ENCODE results near the gene ABCA4.

The ABCA4 gene

DNA sequence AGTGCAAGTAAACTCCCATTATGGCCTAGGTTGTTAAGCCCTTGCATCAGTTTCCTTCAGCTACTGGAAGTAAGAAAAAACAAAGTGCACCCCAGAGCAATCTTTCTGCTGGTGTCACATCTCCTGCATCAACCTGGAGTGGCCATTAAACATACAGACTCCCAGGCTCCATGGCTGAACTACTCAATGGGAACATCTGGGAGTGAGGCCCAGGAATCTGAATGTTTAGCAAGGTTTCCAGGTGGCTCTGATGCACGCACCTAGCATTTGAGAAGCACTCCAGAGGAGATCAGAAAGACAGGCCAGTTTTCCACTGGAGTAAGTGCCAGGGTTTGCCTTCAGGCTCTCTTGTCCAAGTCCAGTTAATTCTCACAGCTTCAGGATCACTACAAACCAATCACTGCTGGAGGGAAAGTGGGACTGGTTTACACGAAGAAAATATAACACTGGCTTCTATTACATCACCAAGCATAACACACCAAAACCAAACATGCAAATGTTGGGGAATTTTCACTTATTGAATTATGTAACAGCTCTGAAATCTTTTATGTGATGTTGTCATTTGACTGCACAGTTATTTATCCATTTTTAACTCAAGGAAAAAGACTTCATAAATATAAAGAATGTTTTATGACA is 22.3 kb upstream of the ABCA4 start:
- TF ChIP-seq ZBTB7A (IDR thresholded peaks at IDR 0.05; ENCODE audit: low read depth) (no peak), FOXM1 (IDR thresholded peaks at IDR 0.05; ENCODE audit: borderline replicate concordance, low read depth) (no peak), YY1 (IDR thresholded peaks at IDR 0.05; ENCODE audit: low read depth) (no peak), EGR1 (IDR thresholded peaks at IDR 0.05) (no peak), RAD21 (IDR thresholded peaks at IDR 0.05; ENCODE audit: low read depth) (no peak), NFIC (IDR thresholded peaks at IDR 0.05) (no peak), EP300 (IDR thresholded peaks at IDR 0.05; ENCODE audit: borderline replicate concordance) (no peak), TEAD4 (IDR thresholded peaks at IDR 0.05) (no peak), TAF1 (IDR thresholded peaks at IDR 0.05; ENCODE audit: low read depth) (no peak), CREB1 (IDR thresholded peaks at IDR 0.05; ENCODE audit: low read depth) (no peak), CEBPB (IDR thresholded peaks at IDR 0.05) (no peak), TCF12 (IDR thresholded peaks at IDR 0.05; ENCODE audit: low read depth) (no peak)
- TF ChIP-seq, protein P1, sequence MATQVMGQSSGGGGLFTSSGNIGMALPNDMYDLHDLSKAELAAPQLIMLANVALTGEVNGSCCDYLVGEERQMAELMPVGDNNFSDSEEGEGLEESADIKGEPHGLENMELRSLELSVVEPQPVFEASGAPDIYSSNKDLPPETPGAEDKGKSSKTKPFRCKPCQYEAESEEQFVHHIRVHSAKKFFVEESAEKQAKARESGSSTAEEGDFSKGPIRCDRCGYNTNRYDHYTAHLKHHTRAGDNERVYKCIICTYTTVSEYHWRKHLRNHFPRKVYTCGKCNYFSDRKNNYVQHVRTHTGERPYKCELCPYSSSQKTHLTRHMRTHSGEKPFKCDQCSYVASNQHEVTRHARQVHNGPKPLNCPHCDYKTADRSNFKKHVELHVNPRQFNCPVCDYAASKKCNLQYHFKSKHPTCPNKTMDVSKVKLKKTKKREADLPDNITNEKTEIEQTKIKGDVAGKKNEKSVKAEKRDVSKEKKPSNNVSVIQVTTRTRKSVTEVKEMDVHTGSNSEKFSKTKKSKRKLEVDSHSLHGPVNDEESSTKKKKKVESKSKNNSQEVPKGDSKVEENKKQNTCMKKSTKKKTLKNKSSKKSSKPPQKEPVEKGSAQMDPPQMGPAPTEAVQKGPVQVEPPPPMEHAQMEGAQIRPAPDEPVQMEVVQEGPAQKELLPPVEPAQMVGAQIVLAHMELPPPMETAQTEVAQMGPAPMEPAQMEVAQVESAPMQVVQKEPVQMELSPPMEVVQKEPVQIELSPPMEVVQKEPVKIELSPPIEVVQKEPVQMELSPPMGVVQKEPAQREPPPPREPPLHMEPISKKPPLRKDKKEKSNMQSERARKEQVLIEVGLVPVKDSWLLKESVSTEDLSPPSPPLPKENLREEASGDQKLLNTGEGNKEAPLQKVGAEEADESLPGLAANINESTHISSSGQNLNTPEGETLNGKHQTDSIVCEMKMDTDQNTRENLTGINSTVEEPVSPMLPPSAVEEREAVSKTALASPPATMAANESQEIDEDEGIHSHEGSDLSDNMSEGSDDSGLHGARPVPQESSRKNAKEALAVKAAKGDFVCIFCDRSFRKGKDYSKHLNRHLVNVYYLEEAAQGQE (IDR thresholded peaks at IDR 0.05; ENCODE audit: low read depth): no peak
- TF ChIP-seq, protein P2, sequence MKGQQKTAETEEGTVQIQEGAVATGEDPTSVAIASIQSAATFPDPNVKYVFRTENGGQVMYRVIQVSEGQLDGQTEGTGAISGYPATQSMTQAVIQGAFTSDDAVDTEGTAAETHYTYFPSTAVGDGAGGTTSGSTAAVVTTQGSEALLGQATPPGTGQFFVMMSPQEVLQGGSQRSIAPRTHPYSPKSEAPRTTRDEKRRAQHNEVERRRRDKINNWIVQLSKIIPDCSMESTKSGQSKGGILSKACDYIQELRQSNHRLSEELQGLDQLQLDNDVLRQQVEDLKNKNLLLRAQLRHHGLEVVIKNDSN (IDR thresholded peaks at IDR 0.05): no peak
- TF ChIP-seq, protein P3, sequence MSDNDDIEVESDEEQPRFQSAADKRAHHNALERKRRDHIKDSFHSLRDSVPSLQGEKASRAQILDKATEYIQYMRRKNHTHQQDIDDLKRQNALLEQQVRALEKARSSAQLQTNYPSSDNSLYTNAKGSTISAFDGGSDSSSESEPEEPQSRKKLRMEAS (IDR thresholded peaks at IDR 0.05): no peak

DNA sequence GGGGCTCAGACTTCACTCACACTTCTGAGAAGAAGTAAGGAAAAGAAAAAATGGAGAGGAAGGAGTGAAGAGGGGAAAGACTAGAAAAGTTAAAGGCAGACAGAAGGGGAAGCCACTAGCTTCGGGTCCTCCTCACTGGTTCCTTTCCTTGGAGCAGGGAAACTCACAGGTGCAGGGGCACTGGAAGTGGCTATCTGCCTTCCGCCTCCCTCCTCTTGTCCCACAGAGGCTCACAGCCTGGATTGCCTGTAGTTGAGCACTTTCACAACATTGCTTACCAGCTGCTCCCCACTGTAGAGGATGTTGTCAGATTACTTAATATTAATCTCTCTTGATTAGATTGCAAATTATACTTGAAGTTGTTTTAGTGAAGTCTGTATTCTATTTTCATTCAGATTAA is 21.6 kb upstream of the ABCA4 start:
- TF ChIP-seq NFIC (IDR thresholded peaks at IDR 0.05): no peak

DNA sequence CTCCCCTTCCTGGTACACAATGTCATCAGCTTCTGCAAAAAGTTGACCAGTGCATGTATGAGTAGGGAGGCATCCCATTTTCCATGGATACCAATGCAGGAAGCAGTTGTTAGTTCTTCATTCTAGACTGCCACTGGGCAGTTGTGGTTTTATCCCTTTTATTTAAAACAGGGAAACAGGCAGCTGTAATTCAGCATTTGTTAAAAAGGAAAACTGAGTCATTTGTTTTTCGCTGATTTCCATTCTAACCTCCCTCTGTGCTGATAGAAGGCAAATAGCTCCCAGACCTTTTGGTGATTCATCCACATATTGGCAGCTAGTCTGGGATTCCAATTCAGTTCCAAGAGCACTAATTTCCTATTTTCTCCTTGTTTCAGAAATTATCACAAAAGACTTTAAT is 21.1 kb upstream of the ABCA4 start:
- TF ChIP-seq YY1 (IDR thresholded peaks at IDR 0.05; ENCODE audit: low read depth) (no peak), TCF12 (IDR thresholded peaks at IDR 0.05; ENCODE audit: low read depth) (no peak), TEAD4 (IDR thresholded peaks at IDR 0.05) (no peak), ZBTB7A (IDR thresholded peaks at IDR 0.05; ENCODE audit: low read depth) (no peak), EP300 (IDR thresholded peaks at IDR 0.05; ENCODE audit: borderline replicate concordance) (no peak), FOXM1 (IDR thresholded peaks at IDR 0.05; ENCODE audit: borderline replicate concordance, low read depth) (no peak)

DNA sequence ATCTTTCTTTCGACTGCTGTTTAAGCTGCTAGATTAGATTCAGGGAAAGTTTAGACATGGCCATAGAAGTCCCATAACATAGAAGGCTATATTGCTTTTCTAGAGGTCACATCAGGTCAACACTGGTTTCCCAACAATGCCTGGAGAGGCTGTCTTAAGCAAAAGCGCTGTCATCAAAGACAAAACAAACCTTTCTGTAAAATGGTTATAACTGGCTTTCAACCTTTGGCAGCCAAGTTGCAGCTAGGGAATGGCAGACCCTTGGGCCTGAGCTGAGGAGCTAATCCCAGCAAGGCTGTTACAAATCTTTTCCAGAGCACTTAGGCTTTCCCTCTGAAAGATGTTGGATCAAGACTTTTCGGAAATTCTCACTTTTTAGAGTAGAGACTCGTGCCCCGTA is 11.2 kb upstream of the ABCA4 start:
- TF ChIP-seq, protein P1 (IDR thresholded peaks at IDR 0.05; ENCODE audit: low read depth): no peak
- TF ChIP-seq ZBTB7A (IDR thresholded peaks at IDR 0.05; ENCODE audit: low read depth) (no peak), EGR1 (IDR thresholded peaks at IDR 0.05) (no peak)
- TF ChIP-seq, protein P3 (IDR thresholded peaks at IDR 0.05): no peak

DNA sequence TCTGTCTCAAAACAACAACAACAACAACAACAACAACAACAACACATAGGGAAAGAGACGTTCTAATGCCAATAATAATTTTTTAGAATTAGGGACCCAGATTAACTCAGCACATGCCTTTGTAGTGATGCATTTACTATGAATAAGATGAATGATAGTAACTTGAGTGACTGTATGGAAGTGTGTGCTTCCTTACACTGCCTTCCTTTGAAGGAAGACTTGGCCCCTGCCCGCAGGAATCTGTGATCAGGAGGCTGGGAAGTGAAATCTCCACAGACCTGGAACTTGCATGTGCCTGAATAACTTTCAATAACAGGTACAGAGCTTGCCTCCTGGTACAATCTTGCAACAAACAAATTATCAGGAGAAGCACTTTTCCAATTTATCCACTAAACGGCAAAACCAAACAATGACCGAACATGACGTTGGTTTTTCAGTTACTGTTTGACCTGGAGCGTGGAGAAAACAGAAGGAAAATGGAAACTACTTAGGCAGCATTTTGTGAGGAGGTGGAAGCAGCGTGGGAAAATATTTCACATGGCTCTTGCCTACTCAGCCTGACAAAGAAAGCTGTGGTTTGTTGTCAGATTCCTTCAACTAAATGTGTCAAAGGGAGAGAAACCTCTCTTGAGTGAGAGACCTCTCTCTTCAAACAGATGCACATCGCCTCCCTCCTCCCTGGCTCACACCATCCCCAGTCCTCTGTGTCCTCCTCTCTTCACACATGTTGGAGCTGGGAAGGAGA is 10.1 kb upstream of the ABCA4 start:
- TF ChIP-seq, protein P1 (IDR thresholded peaks at IDR 0.05; ENCODE audit: low read depth): no peak
- TF ChIP-seq NFIC (IDR thresholded peaks at IDR 0.05) (no peak), FOXM1 (IDR thresholded peaks at IDR 0.05; ENCODE audit: borderline replicate concordance, low read depth) (no peak), TAF1 (IDR thresholded peaks at IDR 0.05; ENCODE audit: low read depth) (no peak), RAD21 (IDR thresholded peaks at IDR 0.05; ENCODE audit: low read depth) (no peak), CEBPB (IDR thresholded peaks at IDR 0.05) (no peak), CREB1 (IDR thresholded peaks at IDR 0.05; ENCODE audit: low read depth) (no peak), EP300 (IDR thresholded peaks at IDR 0.05; ENCODE audit: borderline replicate concordance) (no peak), TEAD4 (IDR thresholded peaks at IDR 0.05) (no peak), YY1 (IDR thresholded peaks at IDR 0.05; ENCODE audit: low read depth) (no peak), EGR1 (IDR thresholded peaks at IDR 0.05) (no peak), TCF12 (IDR thresholded peaks at IDR 0.05; ENCODE audit: low read depth) (no peak), ZBTB7A (IDR thresholded peaks at IDR 0.05; ENCODE audit: low read depth) (no peak)
- TF ChIP-seq, protein P3 (IDR thresholded peaks at IDR 0.05): no peak
- TF ChIP-seq, protein P2 (IDR thresholded peaks at IDR 0.05): no peak
